ENCODE measurements around the gene RSRC2.

- TF ChIP-seq SP1 (IDR thresholded peaks at IDR 0.05) (no peak), ZNF384 (IDR thresholded peaks at IDR 0.05) (no peak), TARDBP (IDR thresholded peaks at IDR 0.05) (no peak), FOXK2 (IDR thresholded peaks at IDR 0.05) (no peak), FOXM1 (IDR thresholded peaks at IDR 0.05; ENCODE audit: borderline replicate concordance) (no peak), FOXA1 (IDR thresholded peaks at IDR 0.05) (no peak), BHLHE40 (IDR thresholded peaks at IDR 0.05; ENCODE audit: borderline replicate concordance) (no peak), PKNOX1 (IDR thresholded peaks at IDR 0.05) (no peak), HDGF (IDR thresholded peaks at IDR 0.05; ENCODE audit: borderline replicate concordance) (no peak), ELF4 (IDR thresholded peaks at IDR 0.05) (no peak), L3MBTL2 (conservative IDR thresholded peaks at IDR 0.05) (no peak)
Observed at GRCh38 chr12:122513660-122514059, 13.1 kb downstream of the RSRC2 start.

All from HEK293T (cell line).